ENCODE measurements around the gene CNTLN. TPM values are rescaled to one million over a fixed set of nuclear protein-coding genes. Genes with fewer than 3 reads are reported as not detected.

The CNTLN gene
- total and polyA plus RNA-seq, 2 of the 8 experiments (the other 6 are each of a cell fraction or from before 2014, with no cell fraction given), result 4.8 to 10.8 TPM

DNA sequence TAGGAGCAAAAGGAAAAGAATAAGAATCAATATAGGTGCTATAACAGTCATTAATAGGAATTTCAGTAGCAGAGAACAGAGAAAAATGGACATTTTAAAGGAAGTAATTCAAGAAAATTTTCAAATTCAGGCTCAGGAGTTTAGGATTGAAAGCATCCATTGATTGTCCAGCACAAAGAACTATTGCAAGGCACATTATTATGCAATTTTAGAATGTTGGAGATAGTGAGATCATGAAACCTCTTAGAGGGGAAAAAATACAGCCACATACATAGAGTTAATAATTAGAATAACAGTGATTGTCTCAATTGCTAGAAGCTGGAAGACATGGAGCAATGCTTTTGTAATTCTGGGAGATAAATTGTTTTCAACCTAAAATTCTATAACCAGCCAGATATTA lies 31.5 kb downstream of the CNTLN start:
- Histone ChIP-seq H4K91ac (replicated peaks; ENCODE audit: insufficient read length, low read length) (no peak overlapping the region), H2BK20ac (ENCODE audit: low read length) (no peak overlapping the region), H3K14ac (ENCODE audit: insufficient read length) (no peak overlapping the region), H3K27me3 (replicated peaks in 1 of 4; ENCODE audit: control insufficient read depth in 3 of 4, extremely low read depth in 1 of 4, insufficient read depth in 3 of 4, low read length in 3 of 4) (no peaks in the 10 kb centered on the region), H2BK15ac (ENCODE audit: low read length) (no peak overlapping the region), H2AK5ac (ENCODE audit: low read depth, low read length) (no peak overlapping the region), H3K4me3 (ENCODE audit: extremely low read depth in 1 of 4, insufficient read depth in 2 of 4, low read depth in 3 of 4, low read length in 4 of 4) (no peak overlapping the region), H3K27ac (ENCODE audit: low read depth, low read length) (no peak overlapping the region), H2BK120ac (replicated peaks; ENCODE audit: low read depth, low read length) (no peak overlapping the region), H3K23me2 (ENCODE audit: low read depth, low read length) (no peaks in the 10 kb centered on the region), H4K20me1 (replicated peaks in 1 of 2; ENCODE audit: control insufficient read depth in 1 of 2, insufficient read depth in 2 of 2, low read length in 2 of 2) (peaks cover 0 to under 1% of the 10 kb centered on the region in 2 experiments), H3K79me2 (ENCODE audit: control insufficient read depth in 1 of 2, insufficient read depth in 2 of 2, low read length in 2 of 2) (peaks cover 0 to 12% of the 10 kb centered on the region in 2 experiments; a peak in 1 of 4 replicates), H4K5ac (ENCODE audit: insufficient read length, low read depth, low read length) (no peak overlapping the region), H3K79me1 (ENCODE audit: low read depth, low read length) (peaks cover 2% of the 10 kb centered on the region; the same call in 1 of the 2 replicates), H3K18ac (ENCODE audit: extremely low read depth, low read length) (no peak overlapping the region), H3K4me1 (replicated peaks in 1 of 4; ENCODE audit: control insufficient read depth in 3 of 4, insufficient read depth in 4 of 4, low read length in 3 of 4) (no peaks in the 10 kb centered on the region; a peak in 1 of 7 replicates), H2AFZ (ENCODE audit: low read length) (no peak overlapping the region), H3K9me3 (ENCODE audit: insufficient read depth in 2 of 2, low read depth in 1 of 2, low read length in 1 of 2) (no peaks in the 10 kb centered on the region), H3K4me2 (ENCODE audit: insufficient read depth in 1 of 2, low read depth in 2 of 2, low read length in 2 of 2) (no peak overlapping the region), H3K36me3 (ENCODE audit: control insufficient read depth in 2 of 4, insufficient read depth in 4 of 4, low read length in 3 of 4) (no peaks in the 10 kb centered on the region), H3K56ac (replicated peaks; ENCODE audit: insufficient read length, low read depth, low read length) (no peak overlapping the region), H3K9ac (replicated peaks in 1 of 4; ENCODE audit: extremely low read depth in 1 of 4, low read depth in 3 of 4, low read length in 3 of 4) (no peak overlapping the region), H3K4ac (replicated peaks; ENCODE audit: insufficient read length, low read depth, low read length) (no peak overlapping the region), H2BK5ac (ENCODE audit: low read depth, low read length) (no peak overlapping the region), H4K8ac (ENCODE audit: extremely low read depth, insufficient read depth, low read length) (no peak overlapping the region), H2BK12ac (ENCODE audit: low read depth, low read length) (no peak overlapping the region), H3K23ac (ENCODE audit: insufficient read length) (no peak overlapping the region)
- FAIRE-seq, result no peak
- POLR2A ChIA-PET (ENCODE audit: partially characterized antibody), result no interaction called here
- CTCF ChIA-PET (ENCODE audit: partially characterized antibody), result no interaction called here
- no peak for DNase-seq (ENCODE audit: low read depth in 1 of 2, low spot score in 2 of 2)
- no peak for TF ChIP-seq NRF1 (IDR thresholded peaks at IDR 0.05; ENCODE audit: low read depth, low read length)
- TF ChIP-seq RNF2 (IDR thresholded peaks at IDR 0.05; ENCODE audit: borderline replicate concordance, low read depth, low read length, missing control alignments, poor library complexity, severe bottlenecking), result no peak
- TF ChIP-seq SIRT6 (IDR thresholded peaks at IDR 0.05; ENCODE audit: low read length), result no peak
- TF ChIP-seq, protein P1, sequence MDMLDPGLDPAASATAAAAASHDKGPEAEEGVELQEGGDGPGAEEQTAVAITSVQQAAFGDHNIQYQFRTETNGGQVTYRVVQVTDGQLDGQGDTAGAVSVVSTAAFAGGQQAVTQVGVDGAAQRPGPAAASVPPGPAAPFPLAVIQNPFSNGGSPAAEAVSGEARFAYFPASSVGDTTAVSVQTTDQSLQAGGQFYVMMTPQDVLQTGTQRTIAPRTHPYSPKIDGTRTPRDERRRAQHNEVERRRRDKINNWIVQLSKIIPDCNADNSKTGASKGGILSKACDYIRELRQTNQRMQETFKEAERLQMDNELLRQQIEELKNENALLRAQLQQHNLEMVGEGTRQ (IDR thresholded peaks at IDR 0.05; ENCODE audit: low read length), result no peak
- TF ChIP-seq TEAD4 (IDR thresholded peaks at IDR 0.05; ENCODE audit: low read depth, low read length), result no peak
- TF ChIP-seq EZH2 (IDR thresholded peaks at IDR 0.05; ENCODE audit: low read depth, low read length, severe bottlenecking), result no peak
- TF ChIP-seq PHF8 (conservative IDR thresholded peaks at IDR 0.05; ENCODE audit: low read depth, low read length), result no peak
- no peak for TF ChIP-seq GABPA (IDR thresholded peaks at IDR 0.05; ENCODE audit: borderline replicate concordance, insufficient read depth, low read length)
- TF ChIP-seq KDM5A (IDR thresholded peaks at IDR 0.05; ENCODE audit: low read length), result no peak
- no peak for TF ChIP-seq SP4 (IDR thresholded peaks at IDR 0.05; ENCODE audit: low read length)
- no peak for TF ChIP-seq BACH1 (IDR thresholded peaks at IDR 0.05; ENCODE audit: low read length)
- TF ChIP-seq BCL11A (IDR thresholded peaks at IDR 0.05; ENCODE audit: low read depth in 2 of 2, low read length in 2 of 2), result no peak
- no peak for TF ChIP-seq KDM1A (IDR thresholded peaks at IDR 0.05; ENCODE audit: borderline replicate concordance, low read length)
